HepG2 (cell line): ENCODE results near the gene USP36. TPM values are rescaled to one million over a fixed set of nuclear protein-coding genes. Genes with fewer than 3 reads are reported as not detected.

Source experiments
- DZIP1 ChIP-seq: sonication (generic); formaldehyde crosslinking; IDR thresholded peaks from 2 replicates; pipeline ENCODE4 v1.5.0; 2020; ENCODE audit warnings: mild to moderate bottlenecking, missing genetic modification reagents
- HOXA7 ChIP-seq: sonication (generic); formaldehyde crosslinking; IDR thresholded peaks from 2 replicates; pipeline ENCODE4 v1.8.1; 2022; ENCODE audit warnings: mild to moderate bottlenecking, missing genetic modification reagents, moderate library complexity
- MATR3 ChIP-seq: sonication (generic); formaldehyde crosslinking; IDR thresholded peaks from 2 replicates; pipeline ENCODE4 v1.4.0; 2020; ENCODE audit warnings: missing genetic modification reagents
- MYC ChIP-seq: sonication (generic); formaldehyde crosslinking; IDR thresholded peaks from 2 replicates; pipeline ENCODE4 v1.9.0; 2021; ENCODE audit warnings: missing genetic modification reagents, borderline replicate concordance
- MYNN ChIP-seq: sonication (generic); formaldehyde crosslinking; IDR thresholded peaks from 2 replicates; pipeline ENCODE4 v1.4.0; 2020; ENCODE audit warnings: mild to moderate bottlenecking, low read depth, missing genetic modification reagents
- NAIF1 ChIP-seq: sonication (generic); formaldehyde crosslinking; IDR thresholded peaks from 2 replicates; pipeline ENCODE4 v1.5.0; 2020; ENCODE audit warnings: mild to moderate bottlenecking, missing genetic modification reagents, borderline replicate concordance
- NR1H2 ChIP-seq: sonication (generic); formaldehyde crosslinking; IDR thresholded peaks from 2 replicates; pipeline ENCODE4 v1.8.1; 2022; ENCODE audit warnings: low read depth, missing genetic modification reagents, borderline replicate concordance
- PITX1 ChIP-seq: sonication (generic); formaldehyde crosslinking; IDR thresholded peaks from 2 replicates; pipeline ENCODE4 v1.5.1; 2020; ENCODE audit warnings: mild to moderate bottlenecking, missing genetic modification reagents
- PLSCR1 ChIP-seq: sonication (generic); formaldehyde crosslinking; IDR thresholded peaks from 2 replicates; pipeline ENCODE4 v1.5.0; 2020; ENCODE audit warnings: missing genetic modification reagents, mild to moderate bottlenecking, borderline replicate concordance
- SALL1 ChIP-seq: sonication (generic); formaldehyde crosslinking; IDR thresholded peaks from 2 replicates; pipeline ENCODE4 v1.8.0; 2022; ENCODE audit warnings: mild to moderate bottlenecking, missing genetic modification reagents
- ZNF510 ChIP-seq: sonication (generic); formaldehyde crosslinking; IDR thresholded peaks from 2 replicates; pipeline ENCODE4 v1.4.0; 2020; ENCODE audit warnings: low read depth, mild to moderate bottlenecking, missing genetic modification reagents
- ZNF710 ChIP-seq: sonication (generic); formaldehyde crosslinking; IDR thresholded peaks from 2 replicates; pipeline ENCODE4 v1.5.0; 2020; ENCODE audit warnings: mild to moderate bottlenecking, missing genetic modification reagents, borderline replicate concordance
- ZNF772 ChIP-seq: sonication (generic); formaldehyde crosslinking; IDR thresholded peaks from 2 replicates; pipeline ENCODE4 v1.5.0; 2020; ENCODE audit warnings: mild to moderate bottlenecking, missing genetic modification reagents
- polyA plus RNA-seq, 8 experiments: library from polyadenylated mRNA; depleted of rRNA in 3 of 8; stranded (reverse) in 7 of 8; unstranded in 1 of 8; fragments of >200 nt; fragmentation: Illumina TruSeq in 4 of 8; extraction: Trizol in 4 of 8; gene quantifications; 2 replicates each; pipeline versions ENCODE4 v1.2.1 to v1.2.3, GENCODE V29; 2011 to 2016; ENCODE audit warnings: low read depth in 4 of 8, missing spikeins in 1 of 8, mixed read lengths in 1 of 8; ENCODE audit not compliant: insufficient read depth in 1 of 8
- total RNA-seq, 5 experiments: library from RNA; depleted of rRNA; stranded (reverse); fragments of >200 nt; fragmentation: Illumina TruSeq; extraction: Trizol; gene quantifications; 2 replicates each; pipeline ENCODE4 v1.2.3, GENCODE V29; 2016; ENCODE audit warnings: low read depth in 1 of 5
- TF ChIP-seq, protein P1 (sequence below): IDR thresholded peaks from 2 replicates; pipeline ENCODE4 v1.6.1; 2016
- TF ChIP-seq, protein P2 (sequence below): sonication (generic); formaldehyde crosslinking; IDR thresholded peaks from 2 replicates; pipeline ENCODE4 v1.9.0; 2021; ENCODE audit warnings: missing genetic modification reagents, mild to moderate bottlenecking, borderline replicate concordance
- TF ChIP-seq, protein P3 (sequence below): sonication (generic); formaldehyde crosslinking; IDR thresholded peaks from 2 replicates; pipeline ENCODE4 v1.8.1; 2023; ENCODE audit warnings: mild to moderate bottlenecking, missing genetic modification reagents
- TF ChIP-seq, protein P4 (sequence below): sonication (generic); formaldehyde crosslinking; conservative IDR thresholded peaks from 2 replicates; pipeline ENCODE4 v1.4.0; 2020; ENCODE audit warnings: missing genetic modification reagents

USP36 gene
- total and polyA plus RNA-seq, 2 of the 13 experiments (the other 11 are each of a cell fraction or from before 2014, with no cell fraction given): 29.6 to 45.9 TPM

- TF ChIP-seq, protein P1, sequence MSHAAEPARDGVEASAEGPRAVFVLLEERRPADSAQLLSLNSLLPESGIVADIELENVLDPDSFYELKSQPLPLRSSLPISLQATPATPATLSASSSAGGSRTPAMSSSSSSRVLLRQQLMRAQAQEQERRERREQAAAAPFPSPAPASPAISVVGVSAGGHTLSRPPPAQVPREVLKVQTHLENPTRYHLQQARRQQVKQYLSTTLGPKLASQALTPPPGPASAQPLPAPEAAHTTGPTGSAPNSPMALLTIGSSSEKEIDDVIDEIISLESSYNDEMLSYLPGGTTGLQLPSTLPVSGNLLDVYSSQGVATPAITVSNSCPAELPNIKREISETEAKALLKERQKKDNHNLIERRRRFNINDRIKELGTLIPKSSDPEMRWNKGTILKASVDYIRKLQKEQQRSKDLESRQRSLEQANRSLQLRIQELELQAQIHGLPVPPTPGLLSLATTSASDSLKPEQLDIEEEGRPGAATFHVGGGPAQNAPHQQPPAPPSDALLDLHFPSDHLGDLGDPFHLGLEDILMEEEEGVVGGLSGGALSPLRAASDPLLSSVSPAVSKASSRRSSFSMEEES: peak; percentile 83
- TF ChIP-seq, protein P2, sequence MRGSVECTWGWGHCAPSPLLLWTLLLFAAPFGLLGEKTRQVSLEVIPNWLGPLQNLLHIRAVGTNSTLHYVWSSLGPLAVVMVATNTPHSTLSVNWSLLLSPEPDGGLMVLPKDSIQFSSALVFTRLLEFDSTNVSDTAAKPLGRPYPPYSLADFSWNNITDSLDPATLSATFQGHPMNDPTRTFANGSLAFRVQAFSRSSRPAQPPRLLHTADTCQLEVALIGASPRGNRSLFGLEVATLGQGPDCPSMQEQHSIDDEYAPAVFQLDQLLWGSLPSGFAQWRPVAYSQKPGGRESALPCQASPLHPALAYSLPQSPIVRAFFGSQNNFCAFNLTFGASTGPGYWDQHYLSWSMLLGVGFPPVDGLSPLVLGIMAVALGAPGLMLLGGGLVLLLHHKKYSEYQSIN (CRISPR knock-in tag): no peak
- TF ChIP-seq ZNF772 (CRISPR knock-in tag): peak; percentile 75
- TF ChIP-seq HOXA7: no peak
- no peak for TF ChIP-seq DZIP1 (CRISPR knock-in tag)
- TF ChIP-seq, protein P3, sequence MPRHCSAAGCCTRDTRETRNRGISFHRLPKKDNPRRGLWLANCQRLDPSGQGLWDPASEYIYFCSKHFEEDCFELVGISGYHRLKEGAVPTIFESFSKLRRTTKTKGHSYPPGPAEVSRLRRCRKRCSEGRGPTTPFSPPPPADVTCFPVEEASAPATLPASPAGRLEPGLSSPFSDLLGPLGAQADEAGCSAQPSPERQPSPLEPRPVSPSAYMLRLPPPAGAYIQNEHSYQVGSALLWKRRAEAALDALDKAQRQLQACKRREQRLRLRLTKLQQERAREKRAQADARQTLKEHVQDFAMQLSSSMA (CRISPR knock-in tag): no peak
- TF ChIP-seq PITX1: peak; percentile 90
- 0 out of 2 replicates have a peak, but pooled peaks have one; percentile 46 for TF ChIP-seq ZNF710 (CRISPR knock-in tag)
- no peak for TF ChIP-seq NR1H2
- TF ChIP-seq MATR3: no peak
- peak; percentile 24; the same call in 1 of the 2 replicates for TF ChIP-seq NAIF1 (CRISPR knock-in tag)
- peak; percentile 61; the same call in 1 of the 2 replicates for TF ChIP-seq MYC (CRISPR knock-in tag)
- TF ChIP-seq ZNF510 (CRISPR knock-in tag): peak; percentile 64; the same call in 1 of the 2 replicates
- no peak; the same call in 1 of the 2 replicates for TF ChIP-seq MYNN (CRISPR knock-in tag)
- no peak for TF ChIP-seq PLSCR1 (CRISPR knock-in tag)
- peak; percentile 94 for TF ChIP-seq SALL1
- TF ChIP-seq, protein P4, sequence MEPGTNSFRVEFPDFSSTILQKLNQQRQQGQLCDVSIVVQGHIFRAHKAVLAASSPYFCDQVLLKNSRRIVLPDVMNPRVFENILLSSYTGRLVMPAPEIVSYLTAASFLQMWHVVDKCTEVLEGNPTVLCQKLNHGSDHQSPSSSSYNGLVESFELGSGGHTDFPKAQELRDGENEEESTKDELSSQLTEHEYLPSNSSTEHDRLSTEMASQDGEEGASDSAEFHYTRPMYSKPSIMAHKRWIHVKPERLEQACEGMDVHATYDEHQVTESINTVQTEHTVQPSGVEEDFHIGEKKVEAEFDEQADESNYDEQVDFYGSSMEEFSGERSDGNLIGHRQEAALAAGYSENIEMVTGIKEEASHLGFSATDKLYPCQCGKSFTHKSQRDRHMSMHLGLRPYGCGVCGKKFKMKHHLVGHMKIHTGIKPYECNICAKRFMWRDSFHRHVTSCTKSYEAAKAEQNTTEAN: no peak
Observed at GRCh38 chr17:78748048-78748729, 92.4 kb downstream of the USP36 start (continued).
